Activated CD4-positive, alpha-beta T cell treated with anti-CD3 and anti-CD28 coated beads, Interleukin-2, Interleukin-6, amounts not matched to agents 100 ng/mL and 50 ng/mL, durations not matched to agents 16 hours and 8 hours (primary cell): ENCODE data around the gene KRTAP3-1.
"Not testable (repeated sequence)": the region's sequence is repeated elsewhere in the genome, so short reads cannot be mapped to it uniquely, and the experiment has no call there.

ENCODE experiments used
- DNase-seq: peaks from one replicate; pipeline ENCODE4 v3.0.0-alpha.2; 2020

The KRTAP3-1 gene

GRCh38 chr17:41008811-41009210 is at the start of gene KRTAP3-1:
Gene KRTAP3-1, minus strand, starts transcription at chr17:41009128. Its CDS starts 54 bp downstream, at chr17:41009074.
- no peak for DNase-seq

- DNase-seq = no peak
Observed at GRCh38 chr17:41057547-41057946, 48.6 kb upstream of the KRTAP3-1 start.

- DNase-seq = not testable (repeated sequence)
Observed at GRCh38 chr17:41055130-41055529, 46.2 kb upstream of the KRTAP3-1 start, which contains the start of gene KRTAP2-2. Gene KRTAP2-2, minus strand, starts transcription at chr17:41055230. Its CDS starts 19 bp downstream, at chr17:41055211.

GRCh38 chr17:41054556-41054955 is 45.6 kb upstream of the KRTAP3-1 start:
- not testable (repeated sequence) for DNase-seq

- DNase-seq = no peak
Observed at GRCh38 chr17:41054025-41054424, 45.1 kb upstream of the KRTAP3-1 start.

GRCh38 chr17:41052566-41052965 is 43.6 kb upstream of the KRTAP3-1 start:
- no peak for DNase-seq

- DNase-seq = no peak
Observed at GRCh38 chr17:41049110-41049509, 40.2 kb upstream of the KRTAP3-1 start.

GRCh38 chr17:41048441-41048840 is 39.5 kb upstream of the KRTAP3-1 start:
- no peak for DNase-seq

GRCh38 chr17:41046735-41047465 is 38.0 kb upstream of the KRTAP3-1 start, which contains the start of gene KRTAP2-1:
Gene KRTAP2-1, minus strand, starts transcription at chr17:41047316. Its CDS starts 49 bp downstream, at chr17:41047267.
- DNase-seq = not testable (repeated sequence)

GRCh38 chr17:41042953-41043352 is 34.0 kb upstream of the KRTAP3-1 start:
- DNase-seq = no peak

- not testable (repeated sequence) for DNase-seq
Observed at GRCh38 chr17:41040783-41041571, 32.0 kb upstream of the KRTAP3-1 start, which contains the start of gene KRTAP1-1. Gene KRTAP1-1, minus strand, starts transcription at chr17:41041450. Its CDS starts 53 bp downstream, at chr17:41041397.

GRCh38 chr17:41037853-41038350 is 29.0 kb upstream of the KRTAP3-1 start:
- DNase-seq = no peak

GRCh38 chr17:41034346-41034935 is 25.5 kb upstream of the KRTAP3-1 start, which contains the start of gene KRTAP1-3:
Gene KRTAP1-3, minus strand, starts transcription at chr17:41034874. Its CDS starts 53 bp downstream, at chr17:41034821.
- not testable (repeated sequence) for DNase-seq

- no peak for DNase-seq
Observed at GRCh38 chr17:41029633-41030245, 20.8 kb upstream of the KRTAP3-1 start, which contains the start of gene KRTAP1-4. Gene KRTAP1-4, minus strand, starts transcription at chr17:41030195. Its CDS starts 117 bp downstream, at chr17:41030078.

GRCh38 chr17:41026715-41027471 is 18.0 kb upstream of the KRTAP3-1 start, which contains the start of gene KRTAP1-5:
Gene KRTAP1-5, minus strand, starts transcription at chr17:41027208. Its CDS starts 53 bp downstream, at chr17:41027155.
- no peak for DNase-seq

- DNase-seq = no peak
Observed at GRCh38 chr17:41024697-41025096, 15.8 kb upstream of the KRTAP3-1 start.

GRCh38 chr17:41020336-41020735 is 11.4 kb upstream of the KRTAP3-1 start:
- DNase-seq = no peak

GRCh38 chr17:41019415-41019814 is 10.5 kb upstream of the KRTAP3-1 start:
- DNase-seq = no peak

GRCh38 chr17:41018541-41018940 is 9.6 kb upstream of the KRTAP3-1 start:
- no peak for DNase-seq

GRCh38 chr17:41016578-41017215 is 7.8 kb upstream of the KRTAP3-1 start:
- no peak for DNase-seq

- DNase-seq = no peak
Observed at GRCh38 chr17:41015454-41015853, 6.5 kb upstream of the KRTAP3-1 start.
